ENCODE measurements around the gene CYP26B1.

DNA sequence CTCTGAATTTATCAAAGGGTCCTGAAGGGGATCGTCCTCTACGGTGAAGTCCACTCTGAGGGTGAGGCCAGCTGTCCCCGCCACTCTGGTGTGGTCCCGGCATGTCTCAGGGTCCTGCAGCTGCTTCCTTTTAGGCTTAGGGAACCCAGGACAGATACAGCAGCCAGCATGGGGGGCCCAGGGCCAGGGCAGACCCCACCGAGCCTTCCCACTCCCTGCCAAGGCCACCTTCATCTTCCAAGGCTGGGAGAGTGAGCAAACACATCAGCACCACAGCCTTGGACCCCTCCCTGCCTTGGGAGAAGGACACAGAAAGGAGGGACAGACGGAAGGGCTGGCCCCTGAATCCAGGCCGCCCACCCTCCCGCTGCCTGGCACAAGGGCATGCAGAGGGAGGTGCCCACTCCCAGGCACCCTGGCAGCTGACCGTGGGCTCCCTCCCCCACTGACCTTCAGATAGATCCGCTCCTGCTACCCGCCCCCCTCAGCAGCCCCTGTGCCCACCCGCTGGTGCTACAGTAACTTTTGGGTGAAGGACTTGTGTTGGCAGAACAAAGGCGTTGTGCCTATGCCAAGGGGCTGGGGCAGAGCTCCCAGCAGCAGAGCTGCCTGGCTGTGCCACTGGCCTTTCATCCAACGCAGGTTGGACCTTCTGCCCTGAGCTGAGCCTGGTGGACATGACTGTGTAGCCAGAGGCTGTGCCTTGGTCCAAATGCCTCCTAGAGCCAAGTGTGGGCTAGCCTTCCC is 7.6 kb downstream of the CYP26B1 start:
- no peak for TF ChIP-seq EZH2 (IDR thresholded peaks at IDR 0.05)
- TF ChIP-seq POLR2AphosphoS5 (IDR thresholded peaks at IDR 0.05; ENCODE audit: borderline replicate concordance, low read depth, low read length): no peak
- TF ChIP-seq FOXP2 (optimal IDR thresholded peaks at IDR 0.05; ENCODE audit: control extremely low read depth, extremely low read length, insufficient read depth): no peak

All from SK-N-MC (cell line).